Kidney (tissue), 14 donors: ENCODE results near the gene GAMT. TPM values are rescaled to one million over a fixed set of nuclear protein-coding genes. Genes with fewer than 3 reads are reported as not detected.

ENCODE experiments used
- DNase-seq, 5 donors: peaks; one replicate each; pipeline ENCODE4 v3.0.0-alpha.2; 2013 to 2020
- FAIRE-seq: peaks from 2 replicates; lab custom pipeline; 2012; peaks lifted over from hg19 to GRCh38; lab: Jason Lieb, UNC
- H3K27ac ChIP-seq, 2 donors: one replicate each; pipeline ENCODE4 v1.7.0; 2013; ENCODE audit warnings: low read depth in 2 of 2, low read length in 2 of 2, inconsistent platforms in 1 of 2
- H3K27me3 ChIP-seq: one replicate; pipeline ENCODE4 v1.7.1; 2013; ENCODE audit warnings: low read length, inconsistent platforms; ENCODE audit not compliant: control insufficient read depth, insufficient read depth
- H3K36me3 ChIP-seq, 3 donors: one replicate each; pipeline versions ENCODE4 v1.7.0 to v1.7.1; 2013; ENCODE audit warnings: low read length in 3 of 3, control low read depth in 1 of 3, inconsistent platforms in 1 of 3; ENCODE audit not compliant: insufficient read depth in 3 of 3, control insufficient read depth in 2 of 3
- H3K4me1 ChIP-seq, 3 donors: one replicate each; pipeline versions ENCODE4 v1.7.0 to v1.7.1; 2013; ENCODE audit warnings: low read length in 3 of 3, inconsistent platforms in 1 of 3, low read depth in 1 of 3; ENCODE audit not compliant: control insufficient read depth in 2 of 3, insufficient read depth in 2 of 3
- H3K4me3 ChIP-seq, 3 donors: one replicate each; pipeline versions ENCODE4 v1.7.0 to v1.8.1; 2013; ENCODE audit warnings: low read length in 3 of 3, control low read depth in 1 of 3, inconsistent platforms in 1 of 3
- H3K9ac ChIP-seq, 3 donors: one replicate each; pipeline versions ENCODE4 v1.7.0 to v1.7.1; 2013; ENCODE audit warnings: low read length in 3 of 3, control low read depth in 1 of 3, inconsistent platforms in 1 of 3
- H3K9me3 ChIP-seq, 3 donors: one replicate each; pipeline versions ENCODE4 v1.7.0 to v1.7.1; 2013; ENCODE audit warnings: low read length in 3 of 3, control low read depth in 1 of 3, inconsistent platforms in 1 of 3; ENCODE audit not compliant: control insufficient read depth in 2 of 3, insufficient read depth in 1 of 3
- CTCF ChIP-seq: IDR thresholded peaks from 3 replicates; pipeline ENCODE4 v1.5.1; 2012; ENCODE audit warnings: mild to moderate bottlenecking, moderate library complexity, borderline replicate concordance; ENCODE audit not compliant: insufficient read depth; ENCODE audit errors: extremely low read depth
- intact Hi-C: fragments of 100-400 bp; cut with DNase I; formaldehyde crosslinking; loops from one replicate; pipeline ENCODE4 v1.11.1; 2022
- polyA plus RNA-seq: library from polyadenylated mRNA; stranded (reverse); fragments of 350-450 nt; fragmentation: Illumina TruSeq; extraction: RNeasy Lipid Tissue Mini Kit (QIAGEN cat#74804); gene quantifications from one replicate; pipeline ENCODE4 v1.2.3, GENCODE V29; 2014; ENCODE audit warnings: low read depth, low replicate concordance; ENCODE audit not compliant: insufficient read depth
- total RNA-seq: library from RNA; stranded (reverse); fragmentation: NEBNext Ultra II Directional; extraction: Animal tissue kit (Norgen Biotek cat#: 25700); gene quantifications from one replicate; pipeline ENCODE4 v1.2.1, GENCODE V29; 2021
- donor health status: control.
- donor health status: control.
- donor health status: control.
- donor health status: control.
- donor health status: control.
- donor health status: DM: yes; HTN: yes; CAD: no.
- donor health status: Normal renal cell carcinoma (clear cell type).

Gene GAMT
- total and polyA plus RNA-seq, 2 donors from 2014 or later = 16.3 to 209 TPM

GRCh38 chr19:1422360-1422759, 21.0 kb upstream of the GAMT start:
- Histone ChIP-seq H3K4me1 (peaks cover 0 to 34% (median 32%) of the 10 kb centered on the region in 3 donors), H3K9me3 (no peaks in the 10 kb centered on the region), H3K27ac (peak overlapping the region in 1 of 2 donors; percentile 61), H3K9ac (no peak overlapping the region), H3K4me3 (no peak overlapping the region), H3K27me3 (no peaks in the 10 kb centered on the region), H3K36me3 (peaks cover 4 to 53% (median 27%) of the 10 kb centered on the region in 3 donors)
- intact Hi-C loops = no loop called here
- TF ChIP-seq CTCF = no peak
- peak in 1 of 5 donors; percentile 48 for DNase-seq
- no peak for FAIRE-seq

GRCh38 chr19:1421958-1422305, 20.6 kb upstream of the GAMT start:
- H3K27ac ChIP-seq = peak overlapping the region in 1 of 2 donors; percentile 61
- no peak for TF ChIP-seq CTCF
- no peaks in the 10 kb centered on the region for H3K9me3 ChIP-seq
- intact Hi-C loops = no loop called here
- H3K9ac ChIP-seq = no peak overlapping the region
- H3K36me3 ChIP-seq = peaks cover 4 to 49% (median 27%) of the 10 kb centered on the region in 3 donors
- H3K4me3 ChIP-seq = no peak overlapping the region
- H3K4me1 ChIP-seq = peaks cover 0 to 38% (median 37%) of the 10 kb centered on the region in 3 donors
- FAIRE-seq (no peak), DNase-seq (peak in 1 of 5 donors; percentile 80)
- no peaks in the 10 kb centered on the region for H3K27me3 ChIP-seq

- TF ChIP-seq CTCF = no peak
- intact Hi-C loops = no loop called here
- Histone ChIP-seq H3K27me3 (no peaks in the 10 kb centered on the region), H3K9me3 (no peaks in the 10 kb centered on the region), H3K27ac (no peak overlapping the region), H3K36me3 (peaks cover 4 to 47% (median 27%) of the 10 kb centered on the region in 3 donors), H3K4me1 (peaks cover 0 to 43% (median 42%) of the 10 kb centered on the region in 3 donors), H3K9ac (no peak overlapping the region), H3K4me3 (no peak overlapping the region)
- DNase-seq (no peak), FAIRE-seq (no peak)
Observed at GRCh38 chr19:1421218-1421957, 20.0 kb upstream of the GAMT start.
